HepG2 (cell line): Measurements from ENCODE around the gene MTHFD1L. TPM values are rescaled to one million over a fixed set of nuclear protein-coding genes. Genes with fewer than 3 reads are reported as not detected.

Experiments used
- ATAC-seq: fragments of 200-7000 bp; cut with Tn5 transposase; 3 replicates; pipeline ENCODE4 v1.9.1; 2020; ENCODE audit warnings: mild to moderate bottlenecking, moderate library complexity
- BruUV-seq: library from RNA; stranded (reverse); fragments of 400-500 nt; replicated peaks from 2 replicates; lab custom pipeline; 2021; lab: Mats Ljungman, UMichigan
- CTCF ChIA-PET: fragments of 300-600 bp; formaldehyde crosslinking; extraction: SDS; loops from one replicate; lab custom pipeline; 2021; ENCODE audit warnings: low total read pairs, inconsistent platforms, low intra/inter-chr PET ratio; lab: Yijun Ruan, JAX
- POLR2A ChIA-PET: fragments of 350-600 bp; sonication (Branson Sonifier 250); formaldehyde crosslinking; loops from one replicate; lab custom pipeline; 2020; ENCODE audit warnings: antibody characterized with exemption, inconsistent platforms; lab: Yijun Ruan, JAX
- DNase-seq: peaks from one replicate; pipeline ENCODE4 v3.0.0-alpha.2; 2015; ENCODE audit warnings: low spot score
- FAIRE-seq: peaks from 3 replicates; lab custom pipeline; 2011; peaks lifted over from hg19 to GRCh38; lab: Jason Lieb, UNC
- H2AFZ ChIP-seq: one replicate; pipeline ENCODE4 v1.6.1; 2011; ENCODE audit warnings: low read length, inconsistent platforms
- H3K27ac ChIP-seq: fragments of 300-600 bp; 3 replicates; pipeline ENCODE4 v1.8.0; 2011; ENCODE audit warnings: mixed run types, mild to moderate bottlenecking, mixed read lengths, low read length, inconsistent platforms; ENCODE audit not compliant: insufficient read depth; ENCODE audit errors: extremely low read length
- H3K27me3 ChIP-seq, 2 experiments: fragments of 200-600 bp in 1 of 2; 2 replicates in 1 of 2; 3 replicates in 1 of 2; pipeline versions ENCODE4 v1.6.0 to v1.8.0; 2011; ENCODE audit warnings: low read length in 2 of 2, mild to moderate bottlenecking in 2 of 2, moderate library complexity in 2 of 2, inconsistent platforms in 1 of 2; ENCODE audit not compliant: insufficient read depth in 2 of 2, control insufficient read depth in 1 of 2
- H3K36me3 ChIP-seq, 2 experiments: fragments of 200-600 bp in 1 of 2; replicated peaks in 1 of 2; 2 replicates in 1 of 2; 3 replicates in 1 of 2; pipeline versions ENCODE4 v1.5.1 to v1.8.0; 2011; ENCODE audit warnings: low read length in 2 of 2, inconsistent platforms in 1 of 2; ENCODE audit not compliant: insufficient read depth in 2 of 2, control insufficient read depth in 1 of 2
- H3K4me1 ChIP-seq: 2 replicates; pipeline ENCODE4 v1.5.1; 2012; ENCODE audit warnings: low read length, inconsistent platforms; ENCODE audit not compliant: insufficient read depth
- H3K4me2 ChIP-seq: 2 replicates; pipeline ENCODE4 v1.6.0; 2011; ENCODE audit warnings: low read depth, low read length, inconsistent platforms
- H3K4me3 ChIP-seq, 3 experiments: fragments of 200-600 bp in 1 of 3; sonication (generic), shearing (Covaris generic) in 1 of 3; replicated peaks in 1 of 3; 2 replicates each; pipeline ENCODE4 v1.5.1; 2011 to 2016; ENCODE audit warnings: low read length in 3 of 3, inconsistent platforms in 2 of 3, low read depth in 2 of 3, mild to moderate bottlenecking in 2 of 3, control low read depth in 1 of 3, mixed read lengths in 1 of 3; ENCODE audit not compliant: insufficient read depth in 1 of 3
- H3K79me2 ChIP-seq: one replicate; pipeline ENCODE4 v1.6.1; 2011; ENCODE audit warnings: low read length, inconsistent platforms; ENCODE audit not compliant: insufficient read depth
- H3K9ac ChIP-seq: 2 replicates; pipeline ENCODE4 v1.6.0; 2011; ENCODE audit warnings: mild to moderate bottlenecking, low read depth, low read length, inconsistent platforms; ENCODE audit not compliant: insufficient read depth
- H3K9me3 ChIP-seq: 2 replicates; pipeline ENCODE4 v1.5.1; 2012; ENCODE audit warnings: mild to moderate bottlenecking, low read length
- H4K20me1 ChIP-seq: 2 replicates; pipeline ENCODE4 v1.6.0; 2011; ENCODE audit warnings: inconsistent platforms, mild to moderate bottlenecking, low read length, moderate library complexity; ENCODE audit not compliant: insufficient read depth
- GPN1 ChIP-seq: sonication (generic); formaldehyde crosslinking; IDR thresholded peaks from 2 replicates; pipeline ENCODE4 v1.5.1; 2020; ENCODE audit warnings: missing genetic modification reagents, borderline replicate concordance
- RBFOX2 ChIP-seq: fragments of 200-400 bp; formaldehyde crosslinking; IDR thresholded peaks from 2 replicates; pipeline ENCODE4 v1.6.1; 2017; ENCODE audit warnings: low read depth, mild to moderate bottlenecking, low read length
- RBM22 ChIP-seq: fragments of 200-400 bp; formaldehyde crosslinking; optimal IDR thresholded peaks from 2 replicates; pipeline ENCODE3; 2017; ENCODE audit warnings: mild to moderate bottlenecking, low read length, moderate library complexity
- REPIN1 ChIP-seq: sonication (generic); formaldehyde crosslinking; IDR thresholded peaks from 2 replicates; pipeline ENCODE4 v1.8.0; 2022; ENCODE audit warnings: missing genetic modification reagents, low read depth, mild to moderate bottlenecking, borderline replicate concordance
- WGBS: methylation state at CpG from one replicate; pipeline ENCODE4 v1.1.6; 2017; ENCODE audit warnings: low lambda C conversion rate; 5-methylcytosine and 5-hydroxymethylcytosine counted together
- in situ Hi-C: cut with HindIII; loops from 2 replicates; pipeline ENCODE4 v1.10.0; 2017; ENCODE audit warnings: low pct_unique_long_range_greater_than_20kb; ENCODE audit not compliant: extremely low pct_ligation_motif_present
- intact Hi-C: fragments of 100-400 bp; cut with micrococcal nuclease; formaldehyde crosslinking; loops from one replicate; pipeline ENCODE4 v1.10.0; 2022; ENCODE audit not compliant: unreplicated experiment
- polyA plus RNA-seq, 8 experiments: library from polyadenylated mRNA; depleted of rRNA in 3 of 8; stranded (reverse) in 7 of 8; unstranded in 1 of 8; fragments of >200 nt; fragmentation: Illumina TruSeq in 4 of 8; extraction: Trizol in 4 of 8; gene quantifications; 2 replicates each; pipeline versions ENCODE4 v1.2.1 to v1.2.3, GENCODE V29; 2011 to 2016; ENCODE audit warnings: low read depth in 4 of 8, missing spikeins in 1 of 8, mixed read lengths in 1 of 8; ENCODE audit not compliant: insufficient read depth in 1 of 8
- total RNA-seq, 5 experiments: library from RNA; depleted of rRNA; stranded (reverse); fragments of >200 nt; fragmentation: Illumina TruSeq; extraction: Trizol; gene quantifications; 2 replicates each; pipeline ENCODE4 v1.2.3, GENCODE V29; 2016; ENCODE audit warnings: low read depth in 1 of 5
- TF ChIP-seq, protein P1 (sequence below): sonication (generic); formaldehyde crosslinking; IDR thresholded peaks from 2 replicates; pipeline ENCODE4 v1.5.1; 2020; ENCODE audit warnings: mild to moderate bottlenecking, missing genetic modification reagents, moderate library complexity
- TF ChIP-seq, protein P2 (sequence below): sonication (generic); formaldehyde crosslinking; IDR thresholded peaks from 2 replicates; pipeline ENCODE4 v1.9.0; 2022; ENCODE audit warnings: low read depth, missing genetic modification reagents

MTHFD1L gene
- total and polyA plus RNA-seq, 2 of the 13 experiments (the other 11 are each of a cell fraction or from before 2014, with no cell fraction given), result 24.0 to 39.6 TPM

DNA sequence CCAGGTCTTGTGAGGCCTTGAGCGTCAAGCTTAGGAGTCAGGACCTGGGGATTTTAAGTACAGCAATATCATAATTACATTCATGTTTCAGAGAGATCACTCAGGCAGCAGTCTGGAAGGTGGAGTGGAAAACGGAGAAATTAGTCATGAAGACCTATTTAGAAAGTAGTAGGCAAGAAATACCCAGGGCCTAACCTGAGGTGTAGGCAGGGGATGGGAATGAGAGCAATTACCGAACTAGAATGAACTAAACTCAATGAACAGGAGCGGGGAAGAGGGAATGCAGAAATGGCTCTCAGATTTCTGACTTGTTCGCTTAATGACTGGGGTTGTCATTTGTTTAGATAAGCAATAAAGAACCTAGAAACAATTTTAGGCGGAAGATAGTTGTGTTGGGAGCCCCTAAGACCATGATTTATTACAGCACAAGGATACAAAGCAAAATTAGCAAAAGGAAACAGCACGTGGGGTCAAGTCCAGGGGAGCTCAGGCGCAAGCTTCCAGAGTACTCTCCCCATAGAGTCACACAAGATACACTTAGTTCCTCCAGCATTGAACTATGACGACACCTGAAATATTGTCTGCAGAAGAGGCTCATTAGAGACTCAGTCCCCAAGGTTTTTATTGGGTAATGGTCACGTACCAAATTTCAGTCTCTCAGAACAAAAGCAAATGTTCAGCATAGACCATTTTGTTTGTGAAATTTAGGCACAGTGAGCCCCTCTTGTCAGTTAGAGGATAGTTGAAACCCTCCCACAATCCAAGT lies 195.4 kb downstream of the MTHFD1L start:
- H3K79me2 ChIP-seq, result no peaks in the 10 kb centered on the region
- intact Hi-C loops, result loop anchor here (10.0 kb wide), 2 partner anchors 46 to 64 kb away; no protein-coding TSS in a partner anchor
- BruUV-seq, result TSS peak; percentile 34

More for the DNA sequence above, 195.4 kb downstream of the MTHFD1L start:
- peaks cover 54% of the 10 kb centered on the region for H3K4me1 ChIP-seq
- no peaks in the 10 kb centered on the region; a peak in 1 of 5 replicates for H3K36me3 ChIP-seq
- H3K4me3 ChIP-seq, result 0 out of 6 replicates have a peak overlapping the region, but pooled peaks of 1 of the 3 experiments have one; percentile 13
- no peak for DNase-seq
- FAIRE-seq, result no peak
- 94% methylated on average over 10 of the region's 10 CpGs for WGBS
- H3K9ac ChIP-seq, result peak overlapping the region; percentile 74
- ChIA-PET CTCF (no interaction called here), POLR2A (interaction anchor here (0.6 to 1.7 kb wide), 11 partner anchors 7 to 58 kb away, joined by 3 to 11 read pairs (median 5); no protein-coding TSS in a partner anchor)
- no peaks in the 10 kb centered on the region for H3K9me3 ChIP-seq
- no peak overlapping the region for H2AFZ ChIP-seq
- H4K20me1 ChIP-seq, result no peaks in the 10 kb centered on the region
- in situ Hi-C loops, result no loop called here
- TF ChIP-seq GPN1 (CRISPR knock-in tag) (no peak), RBFOX2 (peak; percentile 35; the same call in 1 of the 2 replicates), REPIN1 (peak; percentile 12; the same call in 1 of the 2 replicates), RBM22 (peak; percentile 28)
- TF ChIP-seq, protein P1, sequence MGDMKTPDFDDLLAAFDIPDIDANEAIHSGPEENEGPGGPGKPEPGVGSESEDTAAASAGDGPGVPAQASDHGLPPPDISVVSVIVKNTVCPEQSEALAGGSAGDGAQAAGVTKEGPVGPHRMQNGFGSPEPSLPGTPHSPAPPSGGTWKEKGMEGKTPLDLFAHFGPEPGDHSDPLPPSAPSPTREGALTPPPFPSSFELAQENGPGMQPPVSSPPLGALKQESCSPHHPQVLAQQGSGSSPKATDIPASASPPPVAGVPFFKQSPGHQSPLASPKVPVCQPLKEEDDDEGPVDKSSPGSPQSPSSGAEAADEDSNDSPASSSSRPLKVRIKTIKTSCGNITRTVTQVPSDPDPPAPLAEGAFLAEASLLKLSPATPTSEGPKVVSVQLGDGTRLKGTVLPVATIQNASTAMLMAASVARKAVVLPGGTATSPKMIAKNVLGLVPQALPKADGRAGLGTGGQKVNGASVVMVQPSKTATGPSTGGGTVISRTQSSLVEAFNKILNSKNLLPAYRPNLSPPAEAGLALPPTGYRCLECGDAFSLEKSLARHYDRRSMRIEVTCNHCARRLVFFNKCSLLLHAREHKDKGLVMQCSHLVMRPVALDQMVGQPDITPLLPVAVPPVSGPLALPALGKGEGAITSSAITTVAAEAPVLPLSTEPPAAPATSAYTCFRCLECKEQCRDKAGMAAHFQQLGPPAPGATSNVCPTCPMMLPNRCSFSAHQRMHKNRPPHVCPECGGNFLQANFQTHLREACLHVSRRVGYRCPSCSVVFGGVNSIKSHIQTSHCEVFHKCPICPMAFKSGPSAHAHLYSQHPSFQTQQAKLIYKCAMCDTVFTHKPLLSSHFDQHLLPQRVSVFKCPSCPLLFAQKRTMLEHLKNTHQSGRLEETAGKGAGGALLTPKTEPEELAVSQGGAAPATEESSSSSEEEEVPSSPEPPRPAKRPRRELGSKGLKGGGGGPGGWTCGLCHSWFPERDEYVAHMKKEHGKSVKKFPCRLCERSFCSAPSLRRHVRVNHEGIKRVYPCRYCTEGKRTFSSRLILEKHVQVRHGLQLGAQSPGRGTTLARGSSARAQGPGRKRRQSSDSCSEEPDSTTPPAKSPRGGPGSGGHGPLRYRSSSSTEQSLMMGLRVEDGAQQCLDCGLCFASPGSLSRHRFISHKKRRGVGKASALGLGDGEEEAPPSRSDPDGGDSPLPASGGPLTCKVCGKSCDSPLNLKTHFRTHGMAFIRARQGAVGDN, result peak; percentile 21
- TF ChIP-seq, protein P2, sequence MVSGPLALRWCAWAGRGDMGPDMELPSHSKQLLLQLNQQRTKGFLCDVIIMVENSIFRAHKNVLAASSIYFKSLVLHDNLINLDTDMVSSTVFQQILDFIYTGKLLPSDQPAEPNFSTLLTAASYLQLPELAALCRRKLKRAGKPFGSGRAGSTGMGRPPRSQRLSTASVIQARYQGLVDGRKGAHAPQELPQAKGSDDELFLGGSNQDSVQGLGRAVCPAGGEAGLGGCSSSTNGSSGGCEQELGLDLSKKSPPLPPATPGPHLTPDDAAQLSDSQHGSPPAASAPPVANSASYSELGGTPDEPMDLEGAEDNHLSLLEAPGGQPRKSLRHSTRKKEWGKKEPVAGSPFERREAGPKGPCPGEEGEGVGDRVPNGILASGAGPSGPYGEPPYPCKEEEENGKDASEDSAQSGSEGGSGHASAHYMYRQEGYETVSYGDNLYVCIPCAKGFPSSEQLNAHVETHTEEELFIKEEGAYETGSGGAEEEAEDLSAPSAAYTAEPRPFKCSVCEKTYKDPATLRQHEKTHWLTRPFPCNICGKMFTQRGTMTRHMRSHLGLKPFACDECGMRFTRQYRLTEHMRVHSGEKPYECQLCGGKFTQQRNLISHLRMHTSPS (CRISPR knock-in tag), result 0 out of 2 replicates have a peak, but pooled peaks have one; percentile 15
- H3K4me2 ChIP-seq, result peak overlapping the region; percentile 60
- H3K27me3 ChIP-seq, result no peaks in the 10 kb centered on the region
- H3K27ac ChIP-seq, result peak overlapping the region; percentile 77
- ATAC-seq, result no peak
